Left lung (tissue), 10 donors: ENCODE data around the gene SLC12A3. TPM values are rescaled to one million over a fixed set of nuclear protein-coding genes. Genes with fewer than 3 reads are reported as not detected.

ENCODE experiments used
- ATAC-seq: fragments of 200-7000 bp; cut with Tn5 transposase; one replicate; pipeline ENCODE4 v1.9.1; 2020; ENCODE audit warnings: moderate library complexity
- DNase-seq, 4 donors: peaks; one replicate each; pipeline ENCODE4 v3.0.0-alpha.2; 2013 to 2020
- H3K27ac ChIP-seq, 2 donors: fragments of 200-600 bp; sonication (generic) in 1 of 2; one replicate each; pipeline versions ENCODE4 v1.5.0 to v1.8.0; 2020 to 2021
- H3K27me3 ChIP-seq, 2 donors: fragments of 200-600 bp; sonication (generic) in 1 of 2; one replicate each; pipeline versions ENCODE4 v1.5.0 to v1.8.0; 2020 to 2021
- H3K36me3 ChIP-seq, 2 donors: fragments of 200-600 bp; sonication (generic) in 1 of 2; one replicate each; pipeline versions ENCODE4 v1.5.0 to v1.8.0; 2020 to 2021
- H3K4me1 ChIP-seq, 2 donors: fragments of 200-600 bp; one replicate each; pipeline ENCODE4 v1.8.0; 2021
- H3K4me3 ChIP-seq, 2 donors: fragments of 200-600 bp; sonication (generic) in 1 of 2; one replicate each; pipeline versions ENCODE4 v1.5.0 to v1.8.0; 2020 to 2021; ENCODE audit warnings: mild to moderate bottlenecking in 1 of 2
- H3K9me3 ChIP-seq, 2 donors: fragments of 200-600 bp; sonication (generic) in 1 of 2; one replicate each; pipeline versions ENCODE4 v1.5.0 to v1.8.0; 2020 to 2021
- intact Hi-C, 2 donors: fragments of 100-400 bp; cut with DNase I; formaldehyde crosslinking; loops; one replicate each; pipeline versions ENCODE4 v1.11.2 to v1.14.2; 2022
- polyA plus RNA-seq, 6 donors: library from polyadenylated mRNA; unstranded; fragments of 120-200 nt; gene quantifications; one replicate each; pipeline ENCODE4 v1.2.1, GENCODE V29; 2013; ENCODE audit not compliant: insufficient read length in 6 of 6
- total RNA-seq, 2 donors: library from RNA; stranded (reverse); fragmentation: NEBNext Ultra II Directional; extraction: Animal tissue kit (Norgen Biotek cat#: 25700); gene quantifications; one replicate each; pipeline ENCODE4 v1.2.1, GENCODE V29; 2021
- TF ChIP-seq, protein P1 (sequence below), 2 donors: fragments of 200-600 bp; sonication (generic) in 1 of 2; IDR thresholded peaks; one replicate each; pipeline versions ENCODE4 v1.5.0 to v1.8.0; 2021; ENCODE audit warnings: antibody characterized with exemption in 2 of 2
- donor health status: DM: no; HTN: yes; CAD: no.
- donor health status: DM: no; HTN: no; CAD: no.

The SLC12A3 gene
- total and polyA plus RNA-seq, 8 donors: 0.13 to 0.49 (median 0.20) TPM; not detected in 2

GRCh38 chr16:56956076-56956475, 91.1 kb downstream of the SLC12A3 start:
- no peak for ATAC-seq
- H3K27me3 ChIP-seq: no peaks in the 10 kb centered on the region
- no peaks in the 10 kb centered on the region for H3K36me3 ChIP-seq
- TF ChIP-seq, protein P1, sequence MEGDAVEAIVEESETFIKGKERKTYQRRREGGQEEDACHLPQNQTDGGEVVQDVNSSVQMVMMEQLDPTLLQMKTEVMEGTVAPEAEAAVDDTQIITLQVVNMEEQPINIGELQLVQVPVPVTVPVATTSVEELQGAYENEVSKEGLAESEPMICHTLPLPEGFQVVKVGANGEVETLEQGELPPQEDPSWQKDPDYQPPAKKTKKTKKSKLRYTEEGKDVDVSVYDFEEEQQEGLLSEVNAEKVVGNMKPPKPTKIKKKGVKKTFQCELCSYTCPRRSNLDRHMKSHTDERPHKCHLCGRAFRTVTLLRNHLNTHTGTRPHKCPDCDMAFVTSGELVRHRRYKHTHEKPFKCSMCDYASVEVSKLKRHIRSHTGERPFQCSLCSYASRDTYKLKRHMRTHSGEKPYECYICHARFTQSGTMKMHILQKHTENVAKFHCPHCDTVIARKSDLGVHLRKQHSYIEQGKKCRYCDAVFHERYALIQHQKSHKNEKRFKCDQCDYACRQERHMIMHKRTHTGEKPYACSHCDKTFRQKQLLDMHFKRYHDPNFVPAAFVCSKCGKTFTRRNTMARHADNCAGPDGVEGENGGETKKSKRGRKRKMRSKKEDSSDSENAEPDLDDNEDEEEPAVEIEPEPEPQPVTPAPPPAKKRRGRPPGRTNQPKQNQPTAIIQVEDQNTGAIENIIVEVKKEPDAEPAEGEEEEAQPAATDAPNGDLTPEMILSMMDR (IDR thresholded peaks at IDR 0.05): no peak
- H3K4me3 ChIP-seq: no peak overlapping the region
- peaks cover 0 to 15% of the 10 kb centered on the region in 2 donors for H3K4me1 ChIP-seq
- intact Hi-C loops: no loop called here
- no peaks in the 10 kb centered on the region for H3K9me3 ChIP-seq
- no peak overlapping the region for H3K27ac ChIP-seq
- DNase-seq: no peak

DNA sequence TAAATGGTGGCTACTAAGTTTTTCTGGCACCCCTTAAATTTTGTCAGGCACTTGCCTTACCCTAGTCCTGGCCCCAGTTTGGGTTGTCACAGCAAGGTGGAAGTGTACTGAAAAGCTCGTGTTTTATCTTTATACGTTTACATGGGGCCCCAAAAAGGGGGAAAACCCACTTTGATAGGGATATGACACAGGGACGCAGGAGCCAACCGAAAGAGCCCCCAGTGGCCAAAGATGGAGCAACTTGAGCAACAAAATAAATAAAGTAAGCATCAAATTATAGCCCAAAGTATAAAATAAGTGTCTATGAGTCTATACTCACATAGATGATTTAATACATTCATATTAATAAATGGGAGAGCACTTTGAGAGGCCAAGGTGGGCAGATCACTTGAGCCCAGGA, 91.7 kb downstream of the SLC12A3 start:
- H3K27ac ChIP-seq: no peak overlapping the region

DNA sequence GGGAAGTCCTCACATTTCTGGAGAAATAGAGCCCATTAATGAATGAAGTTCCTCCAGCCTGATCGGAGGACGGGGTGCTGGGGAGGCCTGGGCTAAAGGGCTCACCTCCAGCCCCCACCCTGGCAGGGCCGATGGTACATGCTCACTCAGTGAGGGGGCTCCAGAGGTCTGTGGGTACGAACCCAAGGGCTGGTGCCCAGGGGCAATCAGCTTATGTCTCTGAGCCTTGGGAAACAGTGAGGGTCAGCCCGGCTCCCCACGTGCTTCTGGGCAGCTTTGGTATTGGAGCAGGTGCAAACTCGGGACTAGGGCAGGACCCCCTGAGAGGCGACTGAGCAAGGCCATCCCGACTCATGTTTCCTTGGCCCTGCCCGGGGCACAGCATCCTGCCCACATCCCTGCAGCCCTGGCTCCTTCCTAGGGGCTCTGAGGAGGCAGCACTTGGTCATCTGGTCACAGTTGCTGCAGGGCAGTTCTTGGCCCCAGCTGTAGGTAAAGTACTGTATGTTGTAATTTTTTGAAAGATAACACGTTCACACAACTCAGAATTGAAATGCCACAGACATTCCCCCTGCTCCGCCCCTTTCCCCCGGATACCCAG, 95.8 kb downstream of the SLC12A3 start:
- no peaks in the 10 kb centered on the region for H3K36me3 ChIP-seq
- H3K4me3 ChIP-seq: no peak overlapping the region
- intact Hi-C loops: no loop called here
- ATAC-seq (no peak), DNase-seq (no peak)
- TF ChIP-seq, protein P1 (IDR thresholded peaks at IDR 0.05): no peak
- peak overlapping the region in 1 of 2 donors; percentile 18 for H3K27ac ChIP-seq
- H3K4me1 ChIP-seq: peaks cover 0 to 40% of the 10 kb centered on the region in 2 donors
- H3K27me3 ChIP-seq: no peaks in the 10 kb centered on the region
- H3K9me3 ChIP-seq: no peaks in the 10 kb centered on the region

More for the DNA sequence above, 91.7 kb downstream of the SLC12A3 start:
- Histone ChIP-seq H3K27me3 (no peaks in the 10 kb centered on the region), H3K4me3 (no peak overlapping the region), H3K9me3 (no peaks in the 10 kb centered on the region), H3K36me3 (no peaks in the 10 kb centered on the region), H3K4me1 (peaks cover 0 to 18% of the 10 kb centered on the region in 2 donors)
- TF ChIP-seq, protein P1 (IDR thresholded peaks at IDR 0.05): no peak
- no peak for ATAC-seq
- DNase-seq: no peak
- intact Hi-C loops: no loop called here

DNA sequence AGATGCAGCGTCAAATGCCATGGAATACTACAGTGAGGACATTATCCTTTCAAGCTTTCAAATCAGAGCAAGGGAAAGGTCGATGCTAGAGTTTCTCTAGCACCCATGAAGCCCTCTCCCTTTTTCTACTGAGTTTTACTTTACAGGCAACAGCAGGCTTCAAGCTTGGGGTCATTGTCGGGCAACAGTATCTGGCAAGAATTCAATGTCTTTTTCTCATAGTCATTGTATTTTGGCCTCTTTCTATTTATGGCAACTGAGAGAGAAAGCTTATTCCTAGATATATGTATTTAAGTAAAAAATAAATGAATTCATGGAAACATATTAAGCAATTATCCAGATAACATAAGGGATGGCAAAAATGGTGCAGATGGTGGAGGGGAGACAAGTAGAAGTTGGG, 96.4 kb downstream of the SLC12A3 start:
- Histone ChIP-seq H3K36me3 (no peaks in the 10 kb centered on the region), H3K4me1 (peaks cover 0 to 46% of the 10 kb centered on the region in 2 donors), H3K4me3 (no peak overlapping the region), H3K27me3 (no peaks in the 10 kb centered on the region), H3K27ac (peak overlapping the region in 1 of 2 donors; percentile 18), H3K9me3 (no peaks in the 10 kb centered on the region)
- peak in 1 of 4 donors; percentile 46 for DNase-seq
- ATAC-seq: no peak
- intact Hi-C loops: no loop called here
- TF ChIP-seq, protein P1 (IDR thresholded peaks at IDR 0.05): no peak

DNA sequence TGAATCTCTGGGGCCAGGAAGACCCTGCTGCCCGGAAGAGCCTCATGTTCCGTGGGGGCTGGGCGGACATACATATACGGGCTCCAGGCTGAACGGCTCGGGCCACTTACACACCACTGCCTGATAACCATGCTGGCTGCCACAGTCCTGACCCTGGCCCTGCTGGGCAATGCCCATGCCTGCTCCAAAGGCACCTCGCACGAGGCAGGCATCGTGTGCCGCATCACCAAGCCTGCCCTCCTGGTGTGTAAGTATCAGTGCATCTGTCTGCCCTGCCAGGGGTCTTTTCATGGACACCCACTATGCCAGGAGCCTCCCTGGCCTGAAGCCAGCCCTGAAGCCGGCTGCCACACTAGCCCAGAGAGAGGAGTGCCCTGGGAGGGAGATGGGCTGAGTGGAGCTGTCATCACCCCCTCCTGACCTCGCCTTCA, 96.9 kb downstream of the SLC12A3 start, which contains the start of gene CETP:
Gene CETP, plus strand, starts transcription at position 100 of the 431 bp plus-strand sequence. Its CDS starts 30 bp downstream, at position 130.
- Histone ChIP-seq H3K27ac (peak within 1 kb of the TSS in 1 of 2 donors; percentile 18), H3K4me3 (no peak within 1 kb of the TSS), H3K27me3 (no peaks in the 10 kb centered on the region), H3K36me3 (no peaks in the 10 kb centered on the region), H3K9me3 (no peaks in the 10 kb centered on the region), H3K4me1 (peaks cover 0 to 46% of the 10 kb centered on the region in 2 donors)
- DNase-seq (no peak), ATAC-seq (no peak)
- intact Hi-C loops: no loop called here
- TF ChIP-seq, protein P1 (IDR thresholded peaks at IDR 0.05): no peak
